CD14-positive monocyte (primary cell): ENCODE results near the gene MORN5. TPM values are rescaled to one million over a fixed set of nuclear protein-coding genes. Genes with fewer than 3 reads are reported as not detected.

ENCODE experiments used
- DNase-seq, 3 donors: peaks; one replicate each; pipeline ENCODE4 v3.0.0-alpha.2; 2011 to 2022
- H2AFZ ChIP-seq: 2 replicates; pipeline ENCODE4 v1.6.0; 2012; ENCODE audit warnings: mild to moderate bottlenecking, low read depth, low read length, inconsistent platforms; ENCODE audit not compliant: insufficient read depth, poor library complexity, severe bottlenecking
- H3K27ac ChIP-seq, 2 donors: 1 replicate in 1 of 2; 2 replicates in 1 of 2; pipeline ENCODE4 v1.5.1; 2012 to 2013; ENCODE audit warnings: low read length in 2 of 2, control low read depth in 1 of 2, inconsistent platforms in 1 of 2, low read depth in 1 of 2, mild to moderate bottlenecking in 1 of 2
- H3K27me3 ChIP-seq, 2 donors: one replicate each; pipeline versions ENCODE4 v1.6.0 to v1.6.1; 2011 to 2013; ENCODE audit warnings: low read length in 2 of 2; ENCODE audit not compliant: control insufficient read depth in 2 of 2, insufficient read depth in 2 of 2
- H3K36me3 ChIP-seq, 2 donors: replicated peaks in 1 of 2; 1 replicate in 1 of 2; 2 replicates in 1 of 2; pipeline versions ENCODE4 v1.5.1 to v1.6.1; 2012 to 2013; ENCODE audit warnings: low read length in 2 of 2, control low read depth in 1 of 2, inconsistent platforms in 1 of 2, mild to moderate bottlenecking in 1 of 2; ENCODE audit not compliant: insufficient read depth in 2 of 2, control insufficient read depth in 1 of 2
- H3K4me1 ChIP-seq, 2 donors: 1 replicate in 1 of 2; 2 replicates in 1 of 2; pipeline versions ENCODE4 v1.5.1 to v1.6.1; 2012 to 2013; ENCODE audit warnings: low read length in 2 of 2, control low read depth in 1 of 2, inconsistent platforms in 1 of 2, mild to moderate bottlenecking in 1 of 2, moderate library complexity in 1 of 2; ENCODE audit not compliant: insufficient read depth in 2 of 2, control insufficient read depth in 1 of 2
- H3K4me2 ChIP-seq: replicated peaks from 2 replicates; pipeline ENCODE3; 2012; ENCODE audit warnings: low read length, moderate library complexity, mild to moderate bottlenecking; ENCODE audit not compliant: poor library complexity, severe bottlenecking; ENCODE audit errors: extremely low read depth
- H3K4me3 ChIP-seq, 3 experiments: fragments of 200-600 bp in 1 of 3; sonication (generic) in 1 of 3; replicated peaks in 1 of 3; 1 replicate in 2 of 3; 2 replicates in 1 of 3; pipeline ENCODE4 v1.5.1; 2011 to 2013; ENCODE audit warnings: low read length in 3 of 3, mild to moderate bottlenecking in 3 of 3, control low read depth in 2 of 3, low read depth in 2 of 3, inconsistent platforms in 1 of 3, moderate library complexity in 1 of 3
- H3K79me2 ChIP-seq: 2 replicates; pipeline ENCODE4 v1.6.0; 2012; ENCODE audit warnings: mild to moderate bottlenecking, control low read depth, inconsistent platforms, low read length, moderate library complexity; ENCODE audit not compliant: insufficient read depth
- H3K9ac ChIP-seq: 2 replicates; pipeline ENCODE4 v1.6.0; 2017; ENCODE audit warnings: low read length, mild to moderate bottlenecking; ENCODE audit not compliant: insufficient read depth, poor library complexity, severe bottlenecking
- H3K9me3 ChIP-seq, 2 donors: replicated peaks in 1 of 2; 1 replicate in 1 of 2; 2 replicates in 1 of 2; pipeline versions ENCODE4 v1.5.1 to v1.6.1; 2012 to 2013; ENCODE audit warnings: low read length in 2 of 2, control low read depth in 1 of 2; ENCODE audit not compliant: control insufficient read depth in 1 of 2, insufficient read depth in 1 of 2
- H4K20me1 ChIP-seq: 2 replicates; pipeline ENCODE4 v1.6.0; 2012; ENCODE audit warnings: mild to moderate bottlenecking, low read length, control low read depth, moderate library complexity; ENCODE audit not compliant: insufficient read depth
- H3K27ac Mint-ChIP-seq, 7 donors: one replicate each; pipeline ENCODE4 v1.8.0; 2020; ENCODE audit warnings: mild to moderate bottlenecking in 7 of 7, mixed read lengths in 7 of 7, moderate library complexity in 6 of 7, inconsistent platforms in 2 of 7
- H3K27me3 Mint-ChIP-seq, 3 donors: one replicate each; pipeline ENCODE4 v1.8.0; 2021 to 2022; ENCODE audit warnings: low read depth in 3 of 3, mild to moderate bottlenecking in 3 of 3, mixed read lengths in 3 of 3, moderate library complexity in 3 of 3, inconsistent platforms in 1 of 3
- H3K36me3 Mint-ChIP-seq, 2 donors: one replicate each; pipeline ENCODE4 v1.8.0; 2020; ENCODE audit warnings: mixed read lengths in 2 of 2, inconsistent platforms in 1 of 2, mild to moderate bottlenecking in 1 of 2
- H3K4me1 Mint-ChIP-seq: one replicate; pipeline ENCODE4 v1.8.0; 2020; ENCODE audit warnings: mild to moderate bottlenecking, mixed read lengths
- H3K4me3 Mint-ChIP-seq, 2 donors: one replicate each; pipeline ENCODE4 v1.8.0; 2020; ENCODE audit warnings: mild to moderate bottlenecking in 2 of 2, mixed read lengths in 2 of 2, moderate library complexity in 1 of 2
- H3K9me3 Mint-ChIP-seq, 7 donors: one replicate each; pipeline ENCODE4 v1.8.0; 2020 to 2022; ENCODE audit warnings: mixed read lengths in 7 of 7, mild to moderate bottlenecking in 6 of 7, moderate library complexity in 6 of 7, inconsistent platforms in 2 of 7
- WGBS: methylation state at CpG from one replicate; pipeline ENCODE4 v1.1.5; 2013; ENCODE audit warnings: missing lambda C conversion rate; ENCODE audit not compliant: insufficient coverage; 5-methylcytosine and 5-hydroxymethylcytosine counted together
- intact Hi-C, 2 donors: fragments of 100-400 bp; cut with micrococcal nuclease; formaldehyde crosslinking; loops; one replicate each; pipeline versions ENCODE4 v1.15.0 to v1.15.1; 2023
- polyA plus RNA-seq, 3 donors: library from polyadenylated mRNA; depleted of rRNA in 1 of 3; unstranded in 2 of 3; stranded (reverse) in 1 of 3; fragments of 300-500 nt in 2 of 3; fragments of >200 nt in 1 of 3; fragmentation: Illumina TruSeq in 2 of 3; gene quantifications; 1 replicate in 2 of 3; 2 replicates in 1 of 3; pipeline ENCODE4 v1.2.3, GENCODE V29; 2012 to 2021
- TF ChIP-seq, protein P1 (sequence below): fragments of 200-600 bp; IDR thresholded peaks from one replicate; pipeline ENCODE4 v1.8.0; 2022; ENCODE audit warnings: antibody characterized with exemption, mild to moderate bottlenecking

Gene MORN5
- polyA plus RNA-seq, 3 donors = not detected

DNA sequence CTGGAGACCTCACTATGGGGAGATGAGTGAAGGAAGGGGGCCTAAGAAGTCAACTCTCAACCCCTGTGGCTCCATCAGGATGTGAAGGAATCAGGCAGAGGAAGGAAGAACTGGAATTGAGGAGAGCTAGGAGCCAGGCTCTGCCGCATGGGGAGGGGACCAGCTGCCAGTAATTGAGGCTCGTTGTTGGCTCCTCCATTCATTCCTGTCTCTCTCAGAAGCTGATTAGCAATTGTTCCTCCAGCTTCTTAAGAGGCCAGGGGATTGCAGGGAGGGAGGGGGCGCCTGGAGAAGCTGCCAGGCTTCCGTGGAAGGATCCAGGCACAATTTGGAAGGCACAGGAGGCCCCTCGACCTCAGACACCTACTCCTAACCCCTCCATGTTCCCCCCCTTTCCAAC lies 46.1 kb upstream of the MORN5 start:
- Mint-ChIP-seq H3K4me3 (no peak overlapping the region), H3K4me1 (no peaks in the 10 kb centered on the region), H3K27me3 (peaks cover 2 to 9% (median 7%) of the 10 kb centered on the region in 3 donors), H3K36me3 (no peaks in the 10 kb centered on the region), H3K27ac (no peak overlapping the region), H3K9me3 (peaks cover 0 to 12% (median 5%) of the 10 kb centered on the region in 7 donors)
- WGBS = no CpG with 5 or more reads among the region's 5 CpGs
- H3K4me3 ChIP-seq = no peak overlapping the region
- H3K36me3 ChIP-seq = no peaks in the 10 kb centered on the region
- TF ChIP-seq, protein P1, sequence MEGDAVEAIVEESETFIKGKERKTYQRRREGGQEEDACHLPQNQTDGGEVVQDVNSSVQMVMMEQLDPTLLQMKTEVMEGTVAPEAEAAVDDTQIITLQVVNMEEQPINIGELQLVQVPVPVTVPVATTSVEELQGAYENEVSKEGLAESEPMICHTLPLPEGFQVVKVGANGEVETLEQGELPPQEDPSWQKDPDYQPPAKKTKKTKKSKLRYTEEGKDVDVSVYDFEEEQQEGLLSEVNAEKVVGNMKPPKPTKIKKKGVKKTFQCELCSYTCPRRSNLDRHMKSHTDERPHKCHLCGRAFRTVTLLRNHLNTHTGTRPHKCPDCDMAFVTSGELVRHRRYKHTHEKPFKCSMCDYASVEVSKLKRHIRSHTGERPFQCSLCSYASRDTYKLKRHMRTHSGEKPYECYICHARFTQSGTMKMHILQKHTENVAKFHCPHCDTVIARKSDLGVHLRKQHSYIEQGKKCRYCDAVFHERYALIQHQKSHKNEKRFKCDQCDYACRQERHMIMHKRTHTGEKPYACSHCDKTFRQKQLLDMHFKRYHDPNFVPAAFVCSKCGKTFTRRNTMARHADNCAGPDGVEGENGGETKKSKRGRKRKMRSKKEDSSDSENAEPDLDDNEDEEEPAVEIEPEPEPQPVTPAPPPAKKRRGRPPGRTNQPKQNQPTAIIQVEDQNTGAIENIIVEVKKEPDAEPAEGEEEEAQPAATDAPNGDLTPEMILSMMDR = no peak
- no peak overlapping the region for H3K27ac ChIP-seq
- no peak overlapping the region for H3K4me2 ChIP-seq
- H3K9me3 ChIP-seq = peaks cover 0 to 9% of the 10 kb centered on the region in 2 donors
- intact Hi-C loops = no loop called here
- no peaks in the 10 kb centered on the region for H3K79me2 ChIP-seq
- H4K20me1 ChIP-seq = no peaks in the 10 kb centered on the region
- no peak overlapping the region for H3K9ac ChIP-seq
- no peak overlapping the region for H2AFZ ChIP-seq
- DNase-seq = no peak
- no peaks in the 10 kb centered on the region for H3K27me3 ChIP-seq
- H3K4me1 ChIP-seq = no peaks in the 10 kb centered on the region

DNA sequence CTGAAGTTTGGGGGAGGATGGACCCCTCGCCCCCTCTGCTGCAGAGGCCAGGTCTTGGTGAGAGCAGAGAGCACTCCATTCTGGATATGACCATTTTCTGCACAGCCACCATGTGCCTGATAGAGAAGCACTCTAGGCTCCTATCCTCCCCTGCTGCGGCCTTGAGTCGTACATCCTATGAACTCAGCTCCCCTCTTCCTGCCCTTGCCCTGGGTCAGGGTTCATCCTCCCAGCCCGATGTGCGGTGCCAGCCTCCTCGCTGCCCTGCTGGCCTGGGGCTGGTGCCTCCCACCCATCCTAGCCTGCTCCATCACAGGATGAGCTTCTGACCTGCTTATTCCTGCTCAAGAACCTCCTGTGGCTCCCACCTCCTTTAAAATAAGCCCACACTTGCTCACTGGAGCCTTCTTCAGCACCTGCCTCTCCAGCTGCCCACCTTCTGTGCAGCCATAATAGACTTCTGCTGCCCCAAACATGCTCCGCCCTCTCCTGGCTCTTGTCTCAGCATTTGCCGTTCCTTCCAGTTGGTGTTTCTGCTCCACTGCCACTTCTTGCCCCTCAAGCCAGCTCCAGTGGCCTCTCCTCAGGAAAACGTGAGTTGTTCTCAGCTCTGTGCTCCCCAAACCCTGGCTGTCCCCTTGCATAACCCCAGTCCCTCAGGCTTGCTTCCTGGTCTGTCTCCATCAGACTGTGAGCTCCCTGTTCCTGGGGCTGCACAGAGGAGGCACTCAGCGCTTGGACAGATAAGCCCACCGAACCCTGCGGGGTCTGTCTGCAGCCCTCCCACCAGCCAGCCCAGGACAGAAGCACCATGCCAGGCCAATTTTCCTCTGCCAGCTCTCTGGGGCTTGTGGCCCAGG lies 44.3 kb upstream of the MORN5 start:
- intact Hi-C loops = no loop called here
- Histone ChIP-seq H3K4me1 (no peaks in the 10 kb centered on the region), H2AFZ (no peak overlapping the region), H3K9me3 (peaks cover 0 to 9% of the 10 kb centered on the region in 2 donors), H3K27me3 (no peaks in the 10 kb centered on the region), H4K20me1 (no peaks in the 10 kb centered on the region), H3K36me3 (no peaks in the 10 kb centered on the region), H3K27ac (no peak overlapping the region), H3K9ac (no peak overlapping the region), H3K79me2 (no peaks in the 10 kb centered on the region), H3K4me2 (no peak overlapping the region), H3K4me3 (no peak overlapping the region)
- TF ChIP-seq, protein P1 = no peak
- H3K27me3 Mint-ChIP-seq = peaks cover 2 to 12% (median 6%) of the 10 kb centered on the region in 3 donors
- H3K4me1 Mint-ChIP-seq = no peaks in the 10 kb centered on the region
- no peaks in the 10 kb centered on the region for H3K36me3 Mint-ChIP-seq
- 84% methylated on average over 11 of the region's 12 CpGs for WGBS
- H3K27ac Mint-ChIP-seq = peak overlapping the region in 1 of 7 donors; percentile 7
- no peak overlapping the region for H3K4me3 Mint-ChIP-seq
- no peak for DNase-seq
- peaks cover 0 to 11% (median 5%) of the 10 kb centered on the region in 7 donors for H3K9me3 Mint-ChIP-seq
